ENCODE measurements around the gene BPI.

Gene BPI

GRCh38 chr20:38296433-38296832 lies 7.5 kb upstream of the BPI start:
- H3K4me3 ChIP-seq (ENCODE audit: low read depth, low read length): no peak overlapping the region
- TF ChIP-seq CTCF (IDR thresholded peaks at IDR 0.05; ENCODE audit: low read depth, low read length) (no peak), MYC (IDR thresholded peaks at IDR 0.05; ENCODE audit: low read depth, low read length) (no peak), POLR2A (IDR thresholded peaks at IDR 0.05; ENCODE audit: extremely low read depth, insufficient read length) (no peak), MAX (IDR thresholded peaks at IDR 0.05; ENCODE audit: low read depth, low read length) (no peak)
- peak; percentile 66 for DNase-seq (ENCODE audit: low read depth)

- TF ChIP-seq CTCF (IDR thresholded peaks at IDR 0.05; ENCODE audit: low read depth, low read length) (no peak), MYC (IDR thresholded peaks at IDR 0.05; ENCODE audit: low read depth, low read length) (no peak), MAX (IDR thresholded peaks at IDR 0.05; ENCODE audit: low read depth, low read length) (no peak), POLR2A (IDR thresholded peaks at IDR 0.05; ENCODE audit: extremely low read depth, insufficient read length) (no peak)
- H3K4me3 ChIP-seq (ENCODE audit: low read depth, low read length): no peak overlapping the region
- DNase-seq (ENCODE audit: low read depth): peak; percentile 41
These were observed 5.9 kb upstream of the BPI start for GRCh38 chr20:38297916-38298674.

- H3K4me3 ChIP-seq (ENCODE audit: low read depth, low read length): no peak overlapping the region
- peak; percentile 99 for DNase-seq (ENCODE audit: low read depth)
- TF ChIP-seq POLR2A (IDR thresholded peaks at IDR 0.05; ENCODE audit: extremely low read depth, insufficient read length) (peak; percentile 51), MYC (IDR thresholded peaks at IDR 0.05; ENCODE audit: low read depth, low read length) (peak; percentile 88), CTCF (IDR thresholded peaks at IDR 0.05; ENCODE audit: low read depth, low read length) (no peak), MAX (IDR thresholded peaks at IDR 0.05; ENCODE audit: low read depth, low read length) (peak; percentile 83)
These were observed 5.1 kb upstream of the BPI start for GRCh38 chr20:38298768-38299288.

- TF ChIP-seq MAX (IDR thresholded peaks at IDR 0.05; ENCODE audit: low read depth, low read length) (no peak), POLR2A (IDR thresholded peaks at IDR 0.05; ENCODE audit: extremely low read depth, insufficient read length) (no peak), CTCF (IDR thresholded peaks at IDR 0.05; ENCODE audit: low read depth, low read length) (no peak)
- DNase-seq (ENCODE audit: low read depth): peak; percentile 41
- H3K4me3 ChIP-seq (ENCODE audit: low read depth, low read length): no peak overlapping the region
These were observed 4.0 kb upstream of the BPI start for GRCh38 chr20:38299963-38300362.

- TF ChIP-seq CTCF (IDR thresholded peaks at IDR 0.05; ENCODE audit: low read depth, low read length) (no peak), POLR2A (IDR thresholded peaks at IDR 0.05; ENCODE audit: extremely low read depth, insufficient read length) (no peak), MYC (IDR thresholded peaks at IDR 0.05; ENCODE audit: low read depth, low read length) (no peak), MAX (IDR thresholded peaks at IDR 0.05; ENCODE audit: low read depth, low read length) (no peak)
- no peak overlapping the region for H3K4me3 ChIP-seq (ENCODE audit: low read depth, low read length)
- no peak for DNase-seq (ENCODE audit: low read depth)
These were observed 3.5 kb upstream of the BPI start for GRCh38 chr20:38300438-38300837.
